DOHH2 (cell line): ENCODE measurements around the gene CGN.

ENCODE experiments used
- CTCF ChIP-seq: fragments of 200-600 bp; sonication (generic); IDR thresholded peaks from one replicate; pipeline ENCODE4 v1.5.1; 2014; ENCODE audit warnings: antibody characterized with exemption, mild to moderate bottlenecking, low read depth, low read length; ENCODE audit not compliant: poor library complexity, severe bottlenecking
- EZH2phosphoT487 ChIP-seq: fragments of 200-600 bp; sonication (generic); IDR thresholded peaks from 2 replicates; pipeline ENCODE4 v1.6.1; 2017; ENCODE audit warnings: borderline replicate concordance, mild to moderate bottlenecking, antibody characterized with exemption, low read length, moderate library complexity, mixed read lengths

DNA sequence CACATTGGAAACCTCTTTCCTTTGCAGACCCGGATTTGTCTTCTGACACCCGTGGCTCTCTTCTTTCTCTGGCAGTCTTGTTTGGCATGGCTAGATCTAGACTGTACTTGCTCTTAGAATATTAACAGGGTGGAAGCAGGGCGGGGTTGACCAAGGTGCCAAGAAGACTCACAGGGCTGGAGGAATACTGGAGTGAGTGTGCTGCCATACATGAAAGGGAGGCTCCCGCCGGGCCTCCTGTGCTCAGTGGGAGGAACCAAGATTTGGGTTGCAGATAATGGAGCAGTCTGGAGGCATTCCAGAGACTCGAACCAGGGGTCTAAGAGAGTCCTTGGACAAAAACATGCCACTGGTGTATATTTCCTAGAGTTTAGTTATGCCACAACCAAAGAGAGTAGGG is 73.1 kb downstream of the CGN start:
- TF ChIP-seq CTCF (no peak), EZH2phosphoT487 (no peak)
